ENCODE results near the gene B4GALT6. TPM values are rescaled to one million over a fixed set of nuclear protein-coding genes. Genes with fewer than 3 reads are reported as not detected.

Gene B4GALT6
- total RNA-seq, 1 donor from 2014 or later = 5.3 TPM

DNA sequence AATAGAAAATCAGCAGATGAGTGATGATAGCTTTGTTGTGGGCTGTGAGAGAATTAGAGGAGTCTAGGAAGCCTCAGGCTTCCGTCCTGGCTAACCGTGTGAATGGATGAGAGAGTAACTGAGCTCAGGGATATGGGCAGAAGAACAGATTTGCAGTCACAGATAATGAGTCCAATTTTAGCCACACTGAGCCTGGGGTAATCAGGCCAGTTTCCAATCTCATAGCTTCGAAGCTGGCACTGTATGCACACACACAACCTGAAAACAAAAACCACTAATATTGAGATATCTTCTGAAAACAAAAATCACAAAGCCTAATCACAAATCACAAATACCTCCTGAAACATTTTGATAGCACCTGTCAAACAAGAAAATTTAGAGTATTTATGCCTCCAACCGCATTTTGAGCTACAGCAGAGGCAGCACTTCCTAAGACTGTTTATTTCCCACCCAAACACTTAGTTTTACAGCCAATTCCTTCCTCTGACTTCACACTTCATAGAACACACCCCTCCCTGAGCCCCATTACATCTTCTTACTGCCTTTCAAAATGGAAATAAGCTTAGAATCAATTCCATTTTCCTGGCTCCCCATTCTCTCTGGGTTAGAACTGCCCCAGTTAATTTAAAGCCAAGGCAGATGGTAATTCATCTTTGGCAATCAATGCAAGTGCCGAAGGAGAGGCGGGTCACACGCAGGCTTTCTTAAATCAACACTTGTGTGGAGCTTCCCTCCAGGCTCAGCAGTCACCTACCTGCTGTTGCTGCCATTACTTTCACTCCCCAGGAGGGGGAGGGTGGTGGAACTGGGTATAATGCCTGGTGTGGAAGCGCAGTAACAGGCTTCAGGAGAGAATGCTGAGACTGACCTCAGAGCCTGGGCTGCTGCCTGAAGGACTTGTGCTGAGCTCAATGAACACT is 73.8 kb downstream of the B4GALT6 start:
- intact Hi-C loops (cut with DNase I) = no loop called here

DNA sequence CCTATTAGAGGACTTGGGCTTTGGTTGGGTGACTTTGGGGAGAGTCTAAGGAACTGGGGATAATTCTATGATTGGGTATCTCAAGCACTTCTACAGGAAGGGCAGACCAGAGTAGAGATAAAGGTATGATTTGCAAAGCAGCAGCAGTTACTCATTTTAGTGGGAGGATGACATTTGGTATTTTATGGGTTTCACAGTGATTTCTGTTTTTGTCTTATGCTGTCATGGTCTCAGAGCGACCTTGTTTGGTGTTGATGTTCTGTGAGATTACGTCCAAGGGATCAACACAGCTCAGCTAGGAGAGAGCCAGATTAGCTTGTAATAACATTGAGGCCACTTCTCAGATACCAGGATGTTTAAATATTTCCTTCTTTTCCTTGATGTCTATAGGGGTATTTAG is 74.5 kb downstream of the B4GALT6 start:
- intact Hi-C loops (cut with DNase I) = no loop called here

More for the DNA sequence above, 73.8 kb downstream of the B4GALT6 start:
- no peak for DNase-seq (ENCODE audit: low spot score)

DNA sequence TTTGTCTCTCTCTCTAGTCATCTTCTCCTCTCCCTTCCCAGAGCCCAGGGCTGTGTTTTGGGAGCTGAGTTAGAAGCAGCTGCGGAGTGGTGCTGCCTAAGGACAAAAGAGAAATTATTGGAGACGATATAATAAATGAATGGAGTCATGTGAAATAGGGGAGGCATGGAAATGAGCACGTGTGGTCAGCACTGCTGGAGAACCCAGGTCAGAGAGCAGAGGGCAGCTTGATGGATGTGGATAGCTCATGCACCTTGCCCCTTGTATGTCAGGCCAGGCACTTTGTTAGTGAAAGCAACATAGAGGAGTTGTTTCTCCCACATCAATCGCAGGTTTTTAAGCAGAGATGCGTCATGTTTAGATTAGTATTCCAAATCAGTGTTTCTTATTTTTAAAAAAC is 77.0 kb downstream of the B4GALT6 start:
- intact Hi-C loops (cut with DNase I) = no loop called here
- no peak for DNase-seq (ENCODE audit: low spot score)

More for the DNA sequence above, 74.5 kb downstream of the B4GALT6 start:
- DNase-seq (ENCODE audit: low spot score) = no peak

DNA sequence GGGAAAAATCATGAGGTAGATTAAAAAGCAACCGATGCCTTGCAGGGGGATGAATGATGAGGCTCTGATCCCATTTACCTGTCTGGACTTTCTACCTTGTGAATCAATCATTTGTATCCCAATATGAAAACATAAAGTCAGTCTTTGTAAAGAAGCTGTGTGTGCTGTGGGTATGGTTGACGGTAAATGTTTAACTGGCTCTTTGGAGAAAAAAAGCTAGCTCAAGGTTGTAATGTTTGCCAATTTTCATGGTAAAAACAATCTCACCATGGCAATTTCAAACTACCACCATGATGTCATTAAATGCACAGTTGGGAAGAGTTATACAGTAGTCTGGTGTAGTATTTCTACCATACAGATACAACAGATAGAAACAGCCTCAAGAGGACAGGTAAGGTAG is 78.1 kb downstream of the B4GALT6 start:
- no peak for DNase-seq (ENCODE audit: low spot score)
- intact Hi-C loops (cut with DNase I) = no loop called here

DNA sequence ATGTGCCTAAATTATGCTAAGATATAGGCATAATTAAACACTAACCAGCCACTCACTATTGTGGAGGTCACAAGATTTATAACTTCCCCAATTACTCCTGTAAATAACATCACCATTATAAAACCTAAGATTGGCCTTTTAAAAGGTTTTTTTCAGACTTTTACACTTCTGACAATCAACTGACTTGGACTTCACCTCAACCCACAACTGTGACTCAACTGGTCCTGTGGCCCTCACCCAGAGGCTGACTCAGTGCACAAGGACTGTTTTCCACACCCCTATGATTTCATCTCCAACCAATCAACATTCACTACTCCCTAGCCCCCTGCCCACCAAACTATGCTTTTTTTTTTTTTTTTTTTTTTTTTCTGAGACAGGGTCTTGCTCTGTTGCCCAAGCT is 81.1 kb downstream of the B4GALT6 start:
- intact Hi-C loops (cut with DNase I) = no loop called here
- DNase-seq (ENCODE audit: low spot score) = no peak

DNA sequence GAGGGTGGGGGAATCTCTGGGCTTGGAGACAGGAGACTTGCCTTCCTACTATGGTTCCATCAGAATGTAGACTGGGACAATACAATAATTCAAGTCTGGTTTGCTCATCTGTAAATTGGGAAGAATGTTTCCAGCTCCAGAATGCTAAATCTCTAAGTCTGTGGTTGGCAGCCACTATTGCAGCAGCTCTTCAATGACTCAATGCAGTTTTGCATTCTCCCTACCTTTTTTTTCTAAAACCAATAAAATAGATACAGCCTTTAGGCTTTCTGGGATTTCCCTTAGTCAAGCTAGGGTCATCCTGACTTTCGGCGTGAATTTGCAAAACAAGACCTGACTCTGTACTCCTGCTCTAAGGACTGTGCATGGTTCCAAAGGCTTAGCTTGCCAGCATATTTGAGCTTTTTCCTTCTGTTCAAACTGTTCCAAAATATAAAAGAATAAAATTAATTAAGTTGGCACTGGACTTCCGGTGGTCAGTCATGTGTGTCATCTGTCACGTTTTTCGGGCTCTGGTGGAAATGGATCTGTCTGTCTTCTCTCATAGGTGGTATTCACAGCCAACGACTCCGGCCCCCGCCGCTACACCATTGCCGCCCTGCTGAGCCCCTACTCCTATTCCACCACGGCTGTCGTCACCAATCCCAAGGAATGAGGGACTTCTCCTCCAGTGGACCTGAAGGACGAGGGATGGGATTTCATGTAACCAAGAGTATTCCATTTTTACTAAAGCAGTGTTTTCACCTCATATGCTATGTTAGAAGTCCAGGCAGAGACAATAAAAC is 86.2 kb downstream of the B4GALT6 start:
- intact Hi-C loops (cut with DNase I) = no loop called here
- DNase-seq (ENCODE audit: low spot score) = no peak

DNA sequence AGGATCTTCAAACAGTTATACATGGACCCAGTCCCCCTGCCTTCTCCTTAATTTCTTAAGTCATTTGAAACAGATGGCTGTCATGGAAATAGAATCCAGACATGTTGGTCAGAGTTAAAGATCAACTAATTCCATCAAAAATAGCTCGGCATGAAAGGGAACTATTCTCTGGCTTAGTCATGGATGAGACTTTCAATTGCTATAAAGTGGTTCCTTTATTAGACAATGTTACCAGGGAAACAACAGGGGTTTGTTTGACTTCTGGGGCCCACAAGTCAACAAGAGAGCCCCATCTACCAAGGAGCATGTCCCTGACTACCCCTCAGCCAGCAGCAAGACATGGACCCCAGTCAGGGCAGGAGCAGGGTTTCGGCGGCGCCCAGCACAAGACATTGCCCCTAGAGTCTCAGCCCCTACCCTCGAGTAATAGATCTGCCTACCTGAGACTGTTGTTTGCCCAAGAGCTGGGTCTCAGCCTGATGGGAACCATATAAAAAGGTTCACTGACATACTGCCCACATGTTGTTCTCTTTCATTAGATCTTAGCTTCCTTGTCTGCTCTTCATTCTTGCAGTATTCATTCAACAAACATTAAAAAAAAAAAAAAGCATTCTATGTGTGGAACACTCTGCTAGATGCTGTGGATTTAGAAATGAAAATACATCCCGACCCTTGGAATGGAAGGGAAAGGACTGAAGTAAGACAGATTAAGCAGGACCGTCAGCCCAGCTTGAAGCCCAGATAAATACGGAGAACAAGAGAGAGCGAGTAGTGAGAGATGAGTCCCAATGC is 88.1 kb downstream of the B4GALT6 start:
- no peak for DNase-seq (ENCODE audit: low spot score)
- intact Hi-C loops (cut with DNase I) = no loop called here

DNA sequence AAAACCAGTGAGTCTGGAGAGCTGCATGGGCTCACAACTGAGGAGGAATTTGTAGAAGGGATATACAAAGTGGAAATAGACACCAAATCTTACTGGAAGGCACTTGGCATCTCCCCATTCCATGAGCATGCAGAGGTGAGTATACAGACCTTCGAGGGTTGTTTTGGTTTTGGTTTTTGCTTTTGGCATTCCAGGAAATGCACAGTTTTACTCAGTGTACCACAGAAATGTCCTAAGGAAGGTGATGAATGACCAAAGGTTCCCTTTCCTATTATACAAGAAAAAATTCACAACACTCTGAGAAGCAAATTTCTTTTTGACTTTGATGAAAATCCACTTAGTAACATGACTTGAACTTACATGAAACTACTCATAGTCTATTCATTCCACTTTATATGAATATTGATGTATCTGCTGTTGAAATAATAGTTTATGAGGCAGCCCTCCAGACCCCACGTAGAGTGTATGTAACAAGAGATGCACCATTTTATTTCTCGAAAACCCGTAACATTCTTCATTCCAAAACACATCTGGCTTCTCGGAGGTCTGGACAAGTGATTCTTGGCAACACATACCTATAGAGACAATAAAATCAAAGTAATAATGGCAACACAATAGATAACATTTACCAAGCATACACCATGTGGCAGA is 89.1 kb downstream of the B4GALT6 start:
- intact Hi-C loops (cut with DNase I) = no loop called here
- no peak for DNase-seq (ENCODE audit: low spot score)

DNA sequence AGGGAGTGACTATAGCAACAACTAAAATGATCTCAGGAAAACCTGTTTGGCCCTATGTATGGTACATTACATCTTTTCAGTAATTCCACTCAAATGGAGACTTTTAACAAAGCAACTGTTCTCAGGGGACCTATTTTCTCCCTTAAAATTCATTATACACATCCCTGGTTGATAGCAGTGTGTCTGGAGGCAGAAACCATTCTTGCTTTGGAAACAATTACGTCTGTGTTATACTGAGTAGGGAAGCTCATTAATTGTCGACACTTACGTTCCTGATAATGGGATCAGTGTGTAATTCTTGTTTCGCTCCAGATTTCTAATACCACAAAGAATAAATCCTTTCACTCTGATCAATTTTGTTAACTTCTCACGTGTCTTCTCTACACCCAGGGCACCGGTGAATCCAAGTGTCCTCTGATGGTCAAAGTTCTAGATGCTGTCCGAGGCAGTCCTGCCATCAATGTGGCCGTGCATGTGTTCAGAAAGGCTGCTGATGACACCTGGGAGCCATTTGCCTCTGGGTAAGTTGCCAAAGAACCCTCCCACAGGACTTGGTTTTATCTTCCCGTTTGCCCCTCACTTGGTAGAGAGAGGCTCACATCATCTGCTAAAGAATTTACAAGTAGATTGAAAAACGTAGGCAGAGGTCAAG is 91.7 kb downstream of the B4GALT6 start:
- DNase-seq (ENCODE audit: low spot score) = no peak
- intact Hi-C loops (cut with DNase I) = no loop called here

DNA sequence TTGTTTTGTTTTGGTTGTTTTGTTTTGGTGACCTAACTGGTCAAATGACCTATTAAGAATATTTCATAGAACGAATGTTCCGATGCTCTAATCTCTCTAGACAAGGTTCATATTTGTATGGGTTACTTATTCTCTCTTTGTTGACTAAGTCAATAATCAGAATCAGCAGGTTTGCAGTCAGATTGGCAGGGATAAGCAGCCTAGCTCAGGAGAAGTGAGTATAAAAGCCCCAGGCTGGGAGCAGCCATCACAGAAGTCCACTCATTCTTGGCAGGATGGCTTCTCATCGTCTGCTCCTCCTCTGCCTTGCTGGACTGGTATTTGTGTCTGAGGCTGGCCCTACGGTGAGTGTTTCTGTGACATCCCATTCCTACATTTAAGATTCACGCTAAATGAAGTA is 92.8 kb downstream of the B4GALT6 start, which contains the start of gene TTR:
TSS of gene TTR (plus strand) at position 250 of the 400 bp plus-strand sequence. CDS start at position 276, 26 bp downstream.
- no peak for DNase-seq (ENCODE audit: low spot score)
- intact Hi-C loops (cut with DNase I) = no loop called here

DNA sequence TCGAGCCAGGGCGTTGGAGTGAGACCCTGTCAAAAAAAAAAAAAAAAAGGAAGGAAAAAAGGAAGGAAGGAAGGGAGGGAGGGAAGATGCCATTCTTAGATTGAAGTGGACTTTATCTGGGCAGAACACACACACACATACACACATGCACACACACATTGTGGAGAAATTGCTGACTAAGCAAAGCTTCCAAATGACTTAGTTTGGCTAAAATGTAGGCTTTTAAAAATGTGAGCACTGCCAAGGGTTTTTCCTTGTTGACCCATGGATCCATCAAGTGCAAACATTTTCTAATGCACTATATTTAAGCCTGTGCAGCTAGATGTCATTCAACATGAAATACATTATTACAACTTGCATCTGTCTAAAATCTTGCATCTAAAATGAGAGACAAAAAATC is 93.3 kb downstream of the B4GALT6 start:
- intact Hi-C loops (cut with DNase I) = no loop called here
- DNase-seq (ENCODE audit: low spot score) = no peak

DNA sequence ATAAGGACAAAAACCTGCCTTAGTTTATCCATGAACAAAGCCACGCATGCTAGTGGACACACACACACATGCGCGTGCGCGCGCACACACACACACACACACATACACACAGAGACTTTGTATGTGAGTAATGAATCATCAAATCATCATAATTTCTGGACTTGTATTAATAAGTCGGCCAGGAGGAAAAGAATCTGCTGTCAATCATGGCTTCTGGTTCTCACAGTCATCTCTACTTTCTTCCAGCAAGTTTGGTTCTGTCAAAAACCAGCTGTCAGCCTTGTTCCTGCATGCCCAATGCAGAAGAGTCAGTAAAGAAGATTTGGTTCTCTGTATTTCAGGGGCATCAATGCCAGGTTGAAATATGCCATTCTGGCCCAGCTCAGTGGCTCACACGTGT is 93.8 kb downstream of the B4GALT6 start:
- DNase-seq (ENCODE audit: low spot score) = no peak
- intact Hi-C loops (cut with DNase I) = no loop called here

DNA sequence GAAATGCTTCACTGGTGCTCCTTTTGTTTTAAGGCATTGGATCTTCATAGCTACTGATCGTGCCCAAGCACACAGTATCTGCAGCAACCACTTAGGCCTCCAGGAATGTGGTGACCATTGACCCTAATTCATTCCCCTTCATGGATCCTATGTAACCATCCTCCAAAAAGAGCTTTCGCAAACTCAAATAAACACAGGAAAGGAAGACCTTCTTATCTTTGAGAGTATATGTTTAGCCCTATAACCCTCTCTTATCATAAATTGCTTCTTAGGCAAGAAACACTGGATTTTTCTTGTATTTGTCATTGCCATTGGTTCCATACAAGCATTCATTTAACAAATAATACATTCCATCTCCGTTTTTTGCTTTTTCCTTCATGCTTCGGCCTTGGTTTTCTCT is 96.9 kb downstream of the B4GALT6 start:
- intact Hi-C loops (cut with DNase I) = no loop called here
- no peak for DNase-seq (ENCODE audit: low spot score)

DNA sequence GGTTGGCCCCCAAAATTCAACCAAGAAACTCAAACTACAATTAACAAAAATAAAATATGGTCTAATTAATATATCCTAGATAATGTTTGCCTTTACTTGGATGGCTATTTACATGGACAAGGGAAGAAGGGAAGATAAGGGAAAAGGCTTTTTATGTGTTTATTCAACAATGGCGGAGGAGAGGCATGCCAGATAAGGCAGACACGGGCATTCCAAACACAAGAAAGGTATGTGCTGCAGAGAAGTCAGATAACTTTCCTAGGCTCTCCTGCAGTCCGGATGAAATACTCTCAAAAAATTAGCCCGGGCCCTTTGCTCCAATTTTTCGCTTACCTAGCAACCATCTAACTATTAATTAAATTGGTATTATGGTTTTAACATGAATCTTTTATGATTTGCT is 97.8 kb downstream of the B4GALT6 start:
- intact Hi-C loops (cut with DNase I) = no loop called here
- DNase-seq (ENCODE audit: low spot score) = no peak

DNA sequence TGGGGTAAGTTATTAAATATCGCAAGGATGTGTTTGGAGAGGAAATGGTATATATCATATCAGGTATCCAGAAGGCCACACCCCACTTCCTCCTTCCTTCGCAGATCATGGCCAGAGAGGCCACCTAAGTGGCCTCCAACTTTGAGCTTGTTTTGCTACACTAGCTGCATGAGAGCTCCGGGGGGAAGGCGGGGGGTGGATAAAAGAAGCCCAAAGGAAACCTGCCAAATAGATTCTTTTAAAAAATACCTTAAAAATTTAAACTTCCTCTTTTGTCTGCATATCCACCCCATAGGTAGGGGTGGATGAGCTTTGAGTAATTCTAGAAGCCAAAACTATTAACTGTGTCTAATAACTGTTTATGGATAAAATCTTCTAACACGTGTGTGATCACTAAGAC is 98.4 kb downstream of the B4GALT6 start:
- intact Hi-C loops (cut with DNase I) = no loop called here
- no peak for DNase-seq (ENCODE audit: low spot score)

DNA sequence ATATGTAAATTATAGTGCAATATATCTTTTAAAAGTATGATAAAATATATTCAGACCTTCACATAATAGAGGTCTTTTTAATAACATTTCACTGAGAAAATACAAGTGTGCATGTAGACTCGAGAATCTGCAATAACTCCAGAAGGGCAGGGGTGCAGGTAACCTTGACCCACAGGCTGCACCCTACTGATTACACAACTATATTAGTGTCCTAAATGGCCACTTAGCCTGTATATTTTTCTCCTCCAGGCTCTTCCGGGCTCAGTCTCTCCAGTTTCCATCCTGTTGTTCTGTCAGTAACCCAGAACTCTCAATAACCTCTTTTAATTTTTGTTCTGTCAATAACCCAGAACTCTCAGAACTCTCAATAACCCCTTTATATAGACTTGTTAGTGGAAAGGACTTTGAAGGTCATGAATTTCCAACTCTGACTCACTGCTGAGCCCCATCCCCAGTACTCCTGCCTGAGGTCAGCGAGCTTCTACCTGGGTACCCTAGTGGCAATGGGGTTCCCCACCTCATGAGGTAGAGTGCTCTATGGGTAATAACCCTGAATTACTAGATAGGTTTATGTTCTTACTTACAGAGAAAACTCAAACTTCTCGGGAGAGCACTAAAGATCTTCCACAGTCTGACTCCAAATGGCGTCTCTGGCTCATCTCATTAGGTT is 101.1 kb downstream of the B4GALT6 start:
- DNase-seq (ENCODE audit: low spot score) = no peak
- intact Hi-C loops (cut with DNase I) = no loop called here

DNA sequence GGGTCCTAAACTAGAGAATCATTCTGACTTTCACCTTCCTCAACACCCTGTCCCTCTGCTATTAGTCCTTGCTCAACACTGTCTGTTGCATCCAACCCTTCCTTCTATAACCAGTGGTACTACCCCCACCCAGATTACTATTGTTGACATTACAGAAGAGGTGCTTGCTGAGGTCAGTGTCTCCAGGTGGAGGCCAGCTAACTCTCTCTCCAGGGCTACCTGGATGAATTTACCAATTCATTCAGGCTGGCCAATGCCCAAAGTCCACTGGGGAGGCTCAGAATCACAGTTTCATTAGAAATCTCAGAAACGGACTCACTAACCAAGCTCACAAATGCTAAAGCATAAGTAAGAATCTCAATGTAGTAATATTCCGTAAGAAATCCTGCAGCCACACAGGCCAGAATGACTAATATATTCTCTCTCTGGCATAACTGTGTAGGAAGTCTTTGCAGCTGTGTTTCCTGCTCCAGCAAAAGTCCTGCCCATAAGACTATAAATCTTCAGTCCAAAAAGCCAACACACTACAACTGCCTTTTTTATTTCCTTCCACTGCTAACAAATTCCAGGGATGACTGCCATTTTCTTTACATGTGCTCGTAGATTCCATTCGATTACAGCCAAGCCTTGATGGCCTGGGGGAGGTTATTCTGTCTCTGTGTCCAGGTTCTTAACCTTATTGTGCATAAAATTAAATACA is 102.7 kb downstream of the B4GALT6 start:
- no peak for DNase-seq (ENCODE audit: low spot score)
- intact Hi-C loops (cut with DNase I) = no loop called here

DNA sequence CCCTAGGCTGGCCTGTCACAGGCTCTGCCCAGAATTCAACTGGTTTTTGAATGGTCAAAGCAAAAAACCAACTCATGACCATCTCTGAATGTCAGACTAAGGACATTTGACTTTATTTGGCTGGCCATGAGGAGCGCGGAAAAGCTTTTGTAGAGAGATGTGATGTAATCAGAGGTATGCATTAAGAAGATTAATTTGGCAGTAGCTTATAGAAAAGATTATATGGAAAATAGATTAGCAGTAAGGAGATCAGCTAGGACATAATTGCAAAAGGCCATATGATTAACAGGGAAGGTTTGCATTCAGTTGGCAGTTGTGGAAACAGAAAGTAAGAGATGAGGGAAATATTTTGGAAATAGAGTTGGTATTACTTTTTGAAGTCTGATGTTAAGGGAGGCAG is 105.0 kb downstream of the B4GALT6 start:
- DNase-seq (ENCODE audit: low spot score) = no peak
- intact Hi-C loops (cut with DNase I) = no loop called here
